ENCODE data around the gene FAM8A1.

The FAM8A1 gene

GRCh38 chr6:17600527-17601385, 654 bp downstream of the FAM8A1 start:
- DNase-seq (ENCODE audit: extremely low read depth in 1 of 2, low read depth in 1 of 2) = peak in 1 of 2 donors; percentile 10

GRCh38 chr6:17601386-17601703, 1.2 kb downstream of the FAM8A1 start:
- no peak for DNase-seq (ENCODE audit: extremely low read depth in 1 of 2, low read depth in 1 of 2)

GRCh38 chr6:17602888-17603287, 2.8 kb downstream of the FAM8A1 start:
- no peak for DNase-seq (ENCODE audit: extremely low read depth in 1 of 2, low read depth in 1 of 2)

DNA sequence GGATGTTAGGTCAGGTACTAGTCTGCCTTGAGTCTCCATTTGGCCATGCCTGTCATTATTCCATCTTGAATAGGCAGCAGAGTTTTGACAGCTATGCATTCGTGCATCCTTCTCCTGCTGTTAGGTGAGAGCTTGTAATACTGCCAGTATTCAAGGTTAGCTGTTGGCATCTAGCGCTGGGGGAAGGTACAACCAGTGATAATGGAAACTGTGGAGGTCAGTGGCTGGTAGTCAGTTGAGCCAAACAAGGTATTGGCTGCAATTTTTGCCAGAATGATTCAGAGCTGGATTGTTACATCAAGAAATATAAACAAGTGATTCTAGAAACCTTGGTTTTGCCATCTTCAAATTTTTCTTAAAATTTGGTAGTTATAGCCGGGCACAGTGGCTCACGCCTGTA, 6.5 kb downstream of the FAM8A1 start:
- no peak for DNase-seq (ENCODE audit: extremely low read depth in 1 of 2, low read depth in 1 of 2)

GRCh38 chr6:17610835-17611234, 10.7 kb downstream of the FAM8A1 start:
- no peak for DNase-seq (ENCODE audit: extremely low read depth in 1 of 2, low read depth in 1 of 2)

DNA sequence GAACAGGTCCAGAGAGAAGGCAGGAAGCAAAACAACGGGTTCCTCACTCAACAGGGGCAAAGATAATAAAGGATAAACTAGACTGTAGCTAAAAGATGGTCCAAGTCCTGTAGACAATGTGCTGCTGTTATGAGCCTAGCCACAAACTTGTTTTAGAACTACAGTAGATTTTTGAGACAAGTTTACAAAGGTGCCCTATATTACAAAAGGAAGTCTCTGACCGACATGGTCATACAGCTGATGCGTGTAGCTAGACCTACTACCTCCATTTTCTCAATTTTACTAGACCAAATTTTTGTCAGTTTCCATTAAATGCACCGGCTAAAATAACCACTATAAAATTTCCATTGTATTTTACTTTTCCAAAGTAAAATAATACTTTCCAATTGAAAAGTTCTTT, 11.9 kb downstream of the FAM8A1 start:
- DNase-seq (ENCODE audit: extremely low read depth in 1 of 2, low read depth in 1 of 2) = no peak

DNA sequence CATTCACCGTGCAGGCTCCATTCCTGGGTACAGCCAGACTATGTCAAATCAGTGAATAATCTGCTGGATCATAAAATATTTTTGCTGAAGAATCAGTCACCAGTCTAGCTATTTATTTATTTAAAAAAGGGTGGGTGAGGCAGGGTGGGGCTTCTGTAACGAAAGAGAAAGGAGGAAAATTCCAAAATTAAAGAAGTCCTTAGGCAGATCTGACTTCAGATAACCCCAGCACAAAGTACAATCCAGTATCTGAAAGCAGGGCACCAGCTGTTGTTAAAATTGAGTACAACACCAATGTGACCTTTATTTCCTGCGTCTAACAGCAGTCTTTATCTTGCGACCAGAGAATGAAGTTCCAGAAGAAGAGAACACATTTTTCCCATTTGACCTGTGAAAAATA, 15.7 kb downstream of the FAM8A1 start:
- DNase-seq (ENCODE audit: extremely low read depth in 1 of 2, low read depth in 1 of 2) = no peak

GRCh38 chr6:17621003-17621402, 20.9 kb downstream of the FAM8A1 start:
- DNase-seq (ENCODE audit: extremely low read depth in 1 of 2, low read depth in 1 of 2) = no peak

DNA sequence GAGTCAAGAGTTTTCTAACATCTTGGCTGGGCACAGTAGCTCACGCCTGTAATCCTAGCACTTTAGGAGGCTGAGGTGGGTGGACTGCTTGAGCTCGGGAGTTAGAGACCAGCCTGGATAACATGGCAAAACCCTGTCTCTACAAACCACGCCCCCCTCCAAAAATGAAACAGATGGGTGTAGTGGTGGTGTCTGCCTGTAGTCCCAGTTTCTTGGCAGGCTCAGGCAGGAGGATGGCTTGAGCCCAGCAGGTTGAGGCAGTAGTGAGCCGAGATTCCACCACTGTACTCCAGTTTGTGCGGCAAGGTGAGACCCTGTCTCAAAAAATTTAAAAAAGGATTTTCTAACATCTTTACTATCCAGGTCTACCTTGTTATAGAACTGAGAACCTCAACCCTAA, 22.0 kb downstream of the FAM8A1 start:
- DNase-seq (ENCODE audit: extremely low read depth in 1 of 2, low read depth in 1 of 2) = no peak

DNA sequence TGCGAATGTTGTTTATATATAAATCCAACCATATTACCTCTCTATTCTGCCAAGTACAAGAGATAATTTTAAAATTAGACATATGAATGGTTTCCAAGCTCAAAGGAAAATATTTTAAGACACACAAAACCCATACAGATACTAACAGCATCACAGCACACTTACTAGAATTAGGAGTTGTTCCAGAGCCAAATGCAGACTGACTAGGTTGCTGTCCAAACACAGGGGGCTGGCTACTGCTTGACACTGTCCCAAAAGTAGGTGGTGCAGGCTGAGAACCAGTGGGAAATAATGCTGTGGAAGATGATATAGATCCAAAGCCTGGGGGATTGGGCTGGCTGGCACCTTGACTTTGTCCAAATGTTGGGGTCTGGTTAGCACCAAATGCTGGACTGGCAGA, 24.3 kb downstream of the FAM8A1 start:
- no peak for DNase-seq (ENCODE audit: extremely low read depth in 1 of 2, low read depth in 1 of 2)

DNA sequence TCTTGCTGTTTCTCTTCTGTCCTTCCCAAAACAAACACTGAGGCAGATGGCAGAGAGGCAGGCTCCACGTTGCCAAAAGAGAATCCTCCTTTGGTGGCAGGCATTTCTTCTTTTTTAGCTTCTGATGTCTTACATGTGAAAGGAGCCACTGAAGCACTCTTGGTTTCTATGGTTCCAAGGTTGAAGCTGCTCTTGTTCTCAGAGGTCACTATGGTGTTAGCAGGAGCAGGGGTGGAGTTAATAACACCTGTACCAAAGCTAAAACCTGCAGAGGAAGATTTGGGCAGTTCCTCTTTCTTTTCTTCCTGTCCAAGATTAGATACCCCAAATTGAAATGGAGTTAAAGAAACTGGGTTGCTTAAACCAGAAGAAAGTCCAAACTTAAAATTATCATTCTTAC, 28.8 kb downstream of the FAM8A1 start:
- no peak for DNase-seq (ENCODE audit: extremely low read depth in 1 of 2, low read depth in 1 of 2)

- DNase-seq (ENCODE audit: extremely low read depth in 1 of 2, low read depth in 1 of 2) = no peak
Measured at GRCh38 chr6:17629824-17630510, 29.9 kb downstream of the FAM8A1 start.

GRCh38 chr6:17630511-17631073, 30.5 kb downstream of the FAM8A1 start:
- DNase-seq (ENCODE audit: extremely low read depth in 1 of 2, low read depth in 1 of 2) = no peak

- DNase-seq (ENCODE audit: extremely low read depth in 1 of 2, low read depth in 1 of 2) = no peak
Measured at GRCh38 chr6:17632934-17633333, 32.8 kb downstream of the FAM8A1 start.

DNA sequence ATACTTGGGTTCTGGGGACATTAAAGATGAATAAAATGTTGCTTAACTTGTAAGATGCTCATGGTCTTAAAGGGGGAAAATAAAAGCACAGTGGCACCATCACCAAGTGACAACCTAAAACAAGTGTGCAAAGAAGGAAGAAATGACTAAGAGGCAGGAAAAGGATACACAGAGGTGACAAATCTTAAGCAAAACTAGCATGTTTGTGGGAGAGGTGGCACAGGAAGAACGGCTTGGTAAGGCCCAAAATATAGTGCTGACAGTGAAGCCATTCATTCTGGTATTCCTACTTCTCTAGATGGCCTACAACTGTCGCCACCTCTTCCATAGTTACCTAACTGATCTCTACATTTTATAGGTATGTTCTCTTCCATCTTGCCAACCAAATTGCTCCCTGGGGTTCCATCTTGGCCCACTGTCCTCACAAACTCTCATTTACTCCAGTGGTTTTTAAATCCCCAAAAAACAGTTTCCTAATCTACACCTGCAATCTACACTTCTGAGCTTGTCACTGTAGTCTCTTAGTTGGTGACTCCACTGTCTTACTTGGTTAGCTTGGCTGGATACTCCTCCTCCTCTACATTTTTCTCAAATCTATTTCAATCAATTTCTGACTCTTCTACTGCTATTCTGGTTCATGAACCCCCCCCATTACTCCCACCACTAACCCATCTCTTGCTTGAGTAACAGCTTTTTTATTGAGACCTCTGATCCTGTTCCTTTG, 33.5 kb downstream of the FAM8A1 start:
- DNase-seq (ENCODE audit: extremely low read depth in 1 of 2, low read depth in 1 of 2) = no peak

- DNase-seq (ENCODE audit: extremely low read depth in 1 of 2, low read depth in 1 of 2) = no peak
Measured at GRCh38 chr6:17635568-17635967, 35.5 kb downstream of the FAM8A1 start.

GRCh38 chr6:17638212-17638715, 38.2 kb downstream of the FAM8A1 start:
- DNase-seq (ENCODE audit: extremely low read depth in 1 of 2, low read depth in 1 of 2) = no peak

GRCh38 chr6:17640477-17640917, 40.4 kb downstream of the FAM8A1 start:
- no peak for DNase-seq (ENCODE audit: extremely low read depth in 1 of 2, low read depth in 1 of 2)

GRCh38 chr6:17648745-17649144, 48.6 kb downstream of the FAM8A1 start:
- no peak for DNase-seq (ENCODE audit: extremely low read depth in 1 of 2, low read depth in 1 of 2)

GRCh38 chr6:17650656-17651309, 50.7 kb downstream of the FAM8A1 start:
- no peak for DNase-seq (ENCODE audit: extremely low read depth in 1 of 2, low read depth in 1 of 2)
